Heart right ventricle (tissue), 16 donors: ENCODE measurements around the gene LYPD5. TPM values are rescaled to one million over a fixed set of nuclear protein-coding genes. Genes with fewer than 3 reads are reported as not detected.
A peak's percentile ranks its signal among the peaks of the same experiment; 100 is the strongest.

ENCODE experiments used
- ATAC-seq, 8 donors: fragments of 200-7000 bp; cut with Tn5 transposase; one replicate each; pipeline ENCODE4 v1.9.1; 2020; ENCODE audit warnings: mild to moderate bottlenecking in 8 of 8, moderate library complexity in 8 of 8, moderate number of reproducible peaks in 1 of 8
- DNase-seq, 2 donors: peaks; one replicate each; pipeline ENCODE4 v3.0.0-alpha.2; 2020
- H3K27ac ChIP-seq, 10 donors: fragments of 200-600 bp; sonication (generic) in 2 of 10; one replicate each; pipeline versions ENCODE4 v1.5.0 to v1.8.0; 2020 to 2022; ENCODE audit warnings: mild to moderate bottlenecking in 3 of 10
- H3K27me3 ChIP-seq, 7 donors: fragments of 200-600 bp; one replicate each; pipeline ENCODE4 v1.8.0; 2021 to 2022; ENCODE audit warnings: mild to moderate bottlenecking in 2 of 7
- H3K36me3 ChIP-seq, 9 donors: fragments of 200-600 bp; sonication (generic) in 1 of 9; one replicate each; pipeline versions ENCODE4 v1.5.0 to v1.8.0; 2020 to 2022; ENCODE audit warnings: mild to moderate bottlenecking in 2 of 9
- H3K4me1 ChIP-seq, 9 donors: fragments of 200-600 bp; sonication (generic) in 1 of 9; one replicate each; pipeline versions ENCODE4 v1.5.0 to v1.8.0; 2020 to 2022; ENCODE audit warnings: mild to moderate bottlenecking in 4 of 9
- H3K4me3 ChIP-seq, 10 donors: fragments of 200-600 bp; sonication (generic) in 2 of 10; one replicate each; pipeline versions ENCODE4 v1.5.0 to v1.8.0; 2020 to 2022; ENCODE audit warnings: mild to moderate bottlenecking in 7 of 10, moderate library complexity in 2 of 10
- H3K9me3 ChIP-seq, 11 donors: fragments of 200-600 bp in 10 of 11; sonication (generic) in 2 of 11; one replicate each; pipeline versions ENCODE4 v1.5.0 to v1.8.0; 2013 to 2022; ENCODE audit warnings: mild to moderate bottlenecking in 2 of 11, control low read depth in 1 of 11, moderate library complexity in 1 of 11
- WGBS, 2 donors: extraction: QIAGEN DNeasy Blood & Tissue Kit; methylation state at CpG; one replicate each; pipeline ENCODE4 v1.1.7; 2013; ENCODE audit warnings: inconsistent platforms in 1 of 2; 5-methylcytosine and 5-hydroxymethylcytosine counted together
- intact Hi-C, 10 donors: fragments of 100-400 bp; cut with DNase I; formaldehyde crosslinking; loops; one replicate each; pipeline versions ENCODE4 v1.11.1 to v1.14.2; 2022
- polyA plus RNA-seq, 2 donors: library from polyadenylated mRNA; stranded (reverse); fragments of 200-250 nt; gene quantifications; one replicate each; pipeline ENCODE4 v1.2.3, GENCODE V29; 2013
- total RNA-seq, 10 donors: library from RNA; stranded (reverse); fragmentation: NEBNext Ultra II Directional in 3 of 10; extraction: Animal tissue kit (Norgen Biotek cat#: 25700) in 3 of 10; gene quantifications; one replicate each; pipeline versions ENCODE4 v1.2.1 to v1.2.4, GENCODE V29; 2021 to 2023
- TF ChIP-seq, protein P1 (sequence below), 9 donors: fragments of 200-600 bp; sonication (generic) in 2 of 9; IDR thresholded peaks; one replicate each; pipeline versions ENCODE4 v1.5.0 to v1.8.0; 2021 to 2022; ENCODE audit warnings: antibody characterized with exemption in 9 of 9, mild to moderate bottlenecking in 5 of 9, moderate library complexity in 1 of 9
- donor health status: Arrhythmogenic right ventricular cardiomyopathy.
- donor health status: ischemic (EF 13 %, LVEDD 7.1; RV severe dilation, severe dysfunction).
- donor health status: healthy with polysubstance abuse.
- donor health status: DM: no; HTN: yes; CAD: no.
- donor health status: DM: no; HTN: no; CAD: no.
- donor health status: ischemic (EF 25% LVEDD 6.9; RV normal size, moderate dysfunction).
- donor health status: ischemic (EF 25% LVEDD 5.7; RV mildly dilated, moderate dysfunction).
- donor health status: healthy.
- donor health status: DM: yes; HTN: yes; CAD: no.
- donor health status: Ischemic cardiomyopathy.
- donor health status: ischemic (EF 35%, LVEDD 5.7; RV mildly dilated, moderate dysfunction).
- donor health status: nonischemic (EF 11% LVEDD 7.7; RV severe dilation, severe dysfunction).
- donor health status: DM: yes; HTN: yes; CAD: no.
- donor health status: PGD.
- donor health status: ischemic (EF 29% LVEDD 5.4; RV normal size, mild dysfunction).
- donor health status: nonischemic (EF 23%, LVEDD 6.1; RV moderate dilation, normal function).

Gene LYPD5
- total and polyA plus RNA-seq, 12 donors: 0.24 to 5.3 (median 0.90) TPM

DNA sequence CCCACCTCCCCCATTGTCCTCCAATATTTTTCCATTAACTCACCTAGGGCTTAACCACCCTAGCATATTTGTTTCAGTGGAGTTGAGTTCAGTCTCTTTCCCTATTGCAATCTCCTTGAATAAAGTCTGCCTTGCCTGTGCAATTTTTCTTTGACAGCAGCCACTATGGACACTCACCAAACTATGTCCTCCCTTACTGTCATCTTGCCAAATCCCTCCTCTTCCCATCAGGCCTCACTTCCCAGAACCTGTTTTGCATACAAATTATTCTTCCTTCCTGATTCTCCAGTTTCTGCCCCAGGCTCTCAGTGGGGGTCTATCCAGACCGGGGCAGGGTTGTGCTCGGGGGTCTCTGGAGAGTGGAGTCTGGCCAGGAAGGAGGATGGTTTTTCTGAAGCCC, 2.2 kb upstream of the LYPD5 start:
- intact Hi-C loops: no loop called here
- H3K27me3 ChIP-seq: peaks cover 0 to 14% (median 0%) of the 10 kb centered on the region in 7 donors
- DNase-seq: no peak
- 47 to 53% methylated on average over 2 of the region's 2 CpGs for WGBS, 2 donors
- H3K27ac ChIP-seq: no peak overlapping the region
- H3K4me3 ChIP-seq: peak overlapping the region in 1 of 10 donors; percentile 24
- ATAC-seq: no peak
- H3K4me1 ChIP-seq: peaks cover 0 to 5% (median 0%) of the 10 kb centered on the region in 9 donors
- TF ChIP-seq, protein P1, sequence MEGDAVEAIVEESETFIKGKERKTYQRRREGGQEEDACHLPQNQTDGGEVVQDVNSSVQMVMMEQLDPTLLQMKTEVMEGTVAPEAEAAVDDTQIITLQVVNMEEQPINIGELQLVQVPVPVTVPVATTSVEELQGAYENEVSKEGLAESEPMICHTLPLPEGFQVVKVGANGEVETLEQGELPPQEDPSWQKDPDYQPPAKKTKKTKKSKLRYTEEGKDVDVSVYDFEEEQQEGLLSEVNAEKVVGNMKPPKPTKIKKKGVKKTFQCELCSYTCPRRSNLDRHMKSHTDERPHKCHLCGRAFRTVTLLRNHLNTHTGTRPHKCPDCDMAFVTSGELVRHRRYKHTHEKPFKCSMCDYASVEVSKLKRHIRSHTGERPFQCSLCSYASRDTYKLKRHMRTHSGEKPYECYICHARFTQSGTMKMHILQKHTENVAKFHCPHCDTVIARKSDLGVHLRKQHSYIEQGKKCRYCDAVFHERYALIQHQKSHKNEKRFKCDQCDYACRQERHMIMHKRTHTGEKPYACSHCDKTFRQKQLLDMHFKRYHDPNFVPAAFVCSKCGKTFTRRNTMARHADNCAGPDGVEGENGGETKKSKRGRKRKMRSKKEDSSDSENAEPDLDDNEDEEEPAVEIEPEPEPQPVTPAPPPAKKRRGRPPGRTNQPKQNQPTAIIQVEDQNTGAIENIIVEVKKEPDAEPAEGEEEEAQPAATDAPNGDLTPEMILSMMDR (IDR thresholded peaks at IDR 0.05): no peak
- H3K9me3 ChIP-seq: no peaks in the 10 kb centered on the region
- no peaks in the 10 kb centered on the region for H3K36me3 ChIP-seq

DNA sequence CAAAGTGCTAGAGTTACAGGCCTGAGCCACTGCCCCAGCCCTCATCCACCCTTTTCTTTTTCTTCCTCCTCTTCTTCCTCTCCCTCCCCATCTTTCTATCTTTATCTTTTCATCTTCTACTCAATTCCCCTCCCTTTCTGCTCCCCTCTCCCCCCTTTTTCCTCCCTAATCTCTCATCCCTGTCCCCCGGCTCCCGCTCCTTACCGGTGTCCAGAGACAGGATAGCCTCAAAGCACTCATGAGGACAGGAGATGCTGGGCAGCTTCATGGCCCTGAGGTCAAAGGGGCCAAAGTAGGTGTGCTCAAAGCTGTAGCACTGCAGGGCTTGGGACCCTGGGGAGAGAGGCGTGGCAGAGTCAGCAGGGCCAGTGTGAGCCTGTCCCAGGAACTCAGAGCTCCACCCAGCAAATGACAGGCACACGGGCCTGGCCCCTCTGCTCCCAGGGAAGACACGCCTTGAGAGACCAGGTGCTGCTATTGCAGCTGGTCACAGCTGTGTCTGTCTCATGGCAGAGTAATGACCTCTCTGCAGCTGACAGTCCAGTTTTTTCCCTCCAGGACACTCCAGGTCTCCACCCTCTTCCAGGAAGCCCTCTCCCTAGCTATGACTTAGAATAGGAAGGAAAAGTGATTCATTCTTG, 2.6 kb downstream of the LYPD5 start:
- TF ChIP-seq, protein P1 (IDR thresholded peaks at IDR 0.05): no peak
- peak in 7 of 8 donors; percentile 20 to 83 (median 60) for ATAC-seq
- H3K4me3 ChIP-seq: peak overlapping the region in 4 of 10 donors; percentile 51 to 62 (median 56)
- DNase-seq: no peak
- peaks cover 0 to 18% (median 7%) of the 10 kb centered on the region in 9 donors for H3K4me1 ChIP-seq
- intact Hi-C loops: no loop called here
- no peaks in the 10 kb centered on the region for H3K36me3 ChIP-seq
- H3K27ac ChIP-seq: peak overlapping the region in 1 of 10 donors; percentile 2
- 45 to 62% methylated on average over 6 of the region's 6 CpGs for WGBS, 2 donors
- peaks cover 0 to 43% (median 31%) of the 10 kb centered on the region in 7 donors for H3K27me3 ChIP-seq
- H3K9me3 ChIP-seq: no peaks in the 10 kb centered on the region

DNA sequence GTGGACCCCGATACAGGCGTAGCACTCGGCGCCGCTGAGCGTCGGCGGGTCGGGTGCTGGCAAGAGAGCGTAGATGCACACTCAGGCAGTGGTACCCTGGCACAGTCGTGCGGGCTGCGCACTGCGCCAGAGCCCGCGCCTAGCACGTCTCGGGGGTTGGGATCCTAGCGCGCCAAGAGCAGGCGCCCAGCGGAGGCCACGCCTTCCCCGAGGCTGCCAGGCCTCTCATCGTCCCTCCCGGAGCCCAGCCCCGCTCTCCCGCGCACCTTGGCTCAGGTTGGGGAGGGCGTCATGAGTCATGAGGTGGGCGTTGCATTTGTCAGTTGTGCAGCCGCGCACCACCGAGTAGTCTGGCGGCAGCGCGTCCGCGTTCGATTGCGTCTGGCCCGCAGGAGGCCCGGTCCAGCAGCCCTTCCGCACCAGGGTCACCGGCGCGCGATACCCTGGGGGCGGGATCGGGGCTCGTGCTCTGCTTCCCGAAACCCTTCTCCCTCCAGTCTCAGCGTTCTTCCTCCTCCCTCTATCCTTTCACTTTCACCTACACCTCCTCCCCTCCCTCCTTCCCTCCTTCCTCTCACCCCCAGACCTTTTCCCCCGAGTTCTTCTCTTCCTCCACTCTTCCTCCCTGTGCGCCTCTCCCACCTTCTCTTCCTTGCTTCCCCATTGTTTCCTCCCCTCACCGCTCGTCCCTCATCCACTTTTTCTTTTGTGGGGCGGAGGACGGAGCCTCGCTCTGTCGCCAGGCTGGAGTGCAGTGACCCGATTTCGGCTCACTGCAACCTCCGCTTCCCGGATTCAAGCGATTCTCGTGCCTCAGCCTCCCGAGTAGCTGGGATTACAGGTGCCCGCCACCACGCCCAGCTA, 3.5 kb downstream of the LYPD5 start:
- Histone ChIP-seq H3K9me3 (no peaks in the 10 kb centered on the region), H3K4me3 (peak overlapping the region; percentile 14 to 62 (median 52)), H3K4me1 (peaks cover 0 to 18% (median 7%) of the 10 kb centered on the region in 9 donors), H3K27ac (peak overlapping the region in 2 of 10 donors; percentile 2 to 56), H3K27me3 (peaks cover 0 to 51% (median 35%) of the 10 kb centered on the region in 7 donors), H3K36me3 (no peaks in the 10 kb centered on the region)
- intact Hi-C loops: no loop called here
- peak; percentile 35 to 64 (median 48) for ATAC-seq
- TF ChIP-seq, protein P1 (IDR thresholded peaks at IDR 0.05): no peak
- DNase-seq: no peak
- WGBS, 2 donors: 12 to 14% methylated on average over 69 to 70 of the region's 70 CpGs

DNA sequence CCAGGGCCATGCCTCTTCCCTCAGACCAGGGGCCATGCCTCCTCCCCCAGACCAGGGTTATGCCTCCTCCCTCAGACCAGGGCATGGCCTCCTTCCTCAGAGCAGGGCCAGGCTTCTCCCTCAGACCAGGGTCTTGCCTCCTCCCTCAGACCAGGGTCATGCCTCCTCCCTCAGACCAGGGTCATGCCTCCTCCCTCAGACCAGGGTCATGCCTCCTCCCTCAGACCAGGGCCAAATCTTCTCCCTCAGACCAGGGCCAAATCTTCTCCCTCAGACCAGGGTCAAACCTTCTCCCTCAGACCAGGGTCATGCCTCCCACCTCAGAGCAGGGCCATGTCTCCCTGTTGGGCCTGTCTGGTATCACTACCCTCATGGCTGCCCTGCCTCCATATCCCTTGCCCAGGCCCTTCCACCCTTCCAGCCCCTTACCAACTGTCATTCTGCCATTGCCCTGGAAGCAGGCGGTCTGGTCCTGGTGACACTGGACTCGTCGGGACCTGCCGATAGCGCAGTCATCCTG, 4.2 kb downstream of the LYPD5 start:
- Histone ChIP-seq H3K4me1 (peaks cover 0 to 18% (median 7%) of the 10 kb centered on the region in 9 donors), H3K4me3 (peak overlapping the region in 9 of 10 donors; percentile 32 to 62 (median 52)), H3K9me3 (no peaks in the 10 kb centered on the region), H3K27me3 (peaks cover 0 to 56% (median 39%) of the 10 kb centered on the region in 7 donors), H3K27ac (peak overlapping the region in 1 of 10 donors; percentile 56), H3K36me3 (no peaks in the 10 kb centered on the region)
- ATAC-seq (peak in 4 of 8 donors; percentile 10 to 18 (median 12)), DNase-seq (no peak)
- TF ChIP-seq, protein P1 (IDR thresholded peaks at IDR 0.05): no peak
- WGBS, 2 donors: 32 to 52% methylated on average over 5 of the region's 5 CpGs
- intact Hi-C loops: no loop called here
